H1 (cell line): ENCODE data around the gene CHD9. TPM values are rescaled to one million over a fixed set of nuclear protein-coding genes. Genes with fewer than 3 reads are reported as not detected.
A peak's percentile ranks its signal among the peaks of the same experiment; 100 is the strongest.

Source experiments
- CTCF ChIA-PET: fragments of 300-600 bp; sonication (Branson Sonifier 250); formaldehyde crosslinking; loops from one replicate; lab custom pipeline; 2021; ENCODE audit not compliant: partially characterized antibody; lab: Charles Lee
- POLR2A ChIA-PET: fragments of 300-600 bp; sonication (Branson Sonifier 250); formaldehyde crosslinking; loops from one replicate; lab custom pipeline; 2021; ENCODE audit warnings: inconsistent platforms; ENCODE audit not compliant: partially characterized antibody; lab: Charles Lee
- DNase-seq, 2 experiments: peaks; one replicate each; pipeline versions ENCODE4 v3.0.0 to v3.0.0-alpha.2; 2010 to 2022; ENCODE audit warnings: low spot score in 2 of 2, low read depth in 1 of 2, mixed read lengths in 1 of 2
- FAIRE-seq: peaks from 2 replicates; lab custom pipeline; 2011; peaks lifted over from hg19 to GRCh38; lab: Jason Lieb, UNC
- H2AFZ ChIP-seq: 2 replicates; pipeline ENCODE4 v1.8.1; 2012; ENCODE audit warnings: low read length, inconsistent platforms
- H2AK5ac ChIP-seq: 2 replicates; pipeline ENCODE4 v1.6.1; 2013; ENCODE audit warnings: low read depth, low read length
- H2BK120ac ChIP-seq: replicated peaks from 2 replicates; pipeline ENCODE3; 2013; ENCODE audit warnings: low read depth, low read length, inconsistent platforms
- H2BK12ac ChIP-seq: 2 replicates; pipeline ENCODE4 v1.6.1; 2013; ENCODE audit warnings: low read depth, low read length
- H2BK15ac ChIP-seq: 2 replicates; pipeline ENCODE4 v1.6.1; 2013; ENCODE audit warnings: low read length
- H2BK20ac ChIP-seq: 2 replicates; pipeline ENCODE4 v1.6.1; 2013; ENCODE audit warnings: low read length
- H2BK5ac ChIP-seq: 2 replicates; pipeline ENCODE4 v1.6.1; 2013; ENCODE audit warnings: low read depth, low read length
- H3K14ac ChIP-seq: 2 replicates; pipeline ENCODE4 v1.6.1; 2013; ENCODE audit warnings: inconsistent platforms; ENCODE audit not compliant: insufficient read length
- H3K18ac ChIP-seq: 2 replicates; pipeline ENCODE4 v1.6.1; 2013; ENCODE audit warnings: low read length; ENCODE audit errors: extremely low read depth
- H3K23ac ChIP-seq: 2 replicates; pipeline ENCODE4 v1.6.1; 2013; ENCODE audit warnings: inconsistent platforms; ENCODE audit not compliant: insufficient read length
- H3K23me2 ChIP-seq: 2 replicates; pipeline ENCODE4 v1.6.1; 2013; ENCODE audit warnings: low read depth, low read length
- H3K27ac ChIP-seq: 2 replicates; pipeline ENCODE4 v1.6.1; 2011; ENCODE audit warnings: low read depth, low read length, inconsistent platforms
- H3K27me3 ChIP-seq, 4 experiments: replicated peaks in 1 of 4; 1 replicate in 1 of 4; 2 replicates in 3 of 4; pipeline versions ENCODE4 v1.6.1 to v1.8.1; 2011 to 2013; ENCODE audit warnings: low read length in 3 of 4, mild to moderate bottlenecking in 3 of 4, inconsistent platforms in 2 of 4, mixed read lengths in 2 of 4, moderate library complexity in 1 of 4; ENCODE audit not compliant: control insufficient read depth in 3 of 4, insufficient read depth in 3 of 4; ENCODE audit errors: extremely low read depth in 1 of 4
- H3K36me3 ChIP-seq, 4 experiments: 2 replicates each; pipeline versions ENCODE4 v1.6.1 to v1.8.1; 2011 to 2013; ENCODE audit warnings: mild to moderate bottlenecking in 4 of 4, low read length in 3 of 4, moderate library complexity in 2 of 4, control low read depth in 1 of 4, inconsistent platforms in 1 of 4; ENCODE audit not compliant: insufficient read depth in 4 of 4, control insufficient read depth in 2 of 4
- H3K4ac ChIP-seq: replicated peaks from 2 replicates; pipeline ENCODE3; 2013; ENCODE audit warnings: low read length, low read depth, mixed read lengths, inconsistent platforms; ENCODE audit not compliant: insufficient read length
- H3K4me1 ChIP-seq, 4 experiments: replicated peaks in 1 of 4; 1 replicate in 1 of 4; 2 replicates in 3 of 4; pipeline versions ENCODE4 v1.6.1 to v1.8.1; 2011 to 2013; ENCODE audit warnings: low read length in 3 of 4, inconsistent platforms in 2 of 4, mixed read lengths in 1 of 4; ENCODE audit not compliant: insufficient read depth in 4 of 4, control insufficient read depth in 3 of 4
- H3K4me2 ChIP-seq, 2 experiments: 2 replicates each; pipeline versions ENCODE4 v1.6.1 to v1.8.1; 2011 to 2013; ENCODE audit warnings: low read depth in 2 of 2, low read length in 2 of 2, control low read depth in 1 of 2, inconsistent platforms in 1 of 2, mild to moderate bottlenecking in 1 of 2; ENCODE audit not compliant: insufficient read depth in 1 of 2
- H3K4me3 ChIP-seq, 4 experiments: fragments of 200-600, 300-600 bp in 1 of 4; sonication (generic), shearing (Covaris generic), sonication (Bioruptor Twin) in 1 of 4; 2 replicates each; pipeline versions ENCODE4 v1.5.1 to v1.8.1; 2011 to 2016; ENCODE audit warnings: low read length in 4 of 4, low read depth in 3 of 4, control low read depth in 2 of 4, inconsistent platforms in 2 of 4, mild to moderate bottlenecking in 2 of 4, mixed read lengths in 1 of 4, moderate library complexity in 1 of 4; ENCODE audit not compliant: insufficient read depth in 2 of 4; ENCODE audit errors: extremely low read depth in 1 of 4
- H3K56ac ChIP-seq: replicated peaks from 2 replicates; pipeline ENCODE3; 2013; ENCODE audit warnings: low read depth, mild to moderate bottlenecking, mixed read lengths, low read length, inconsistent platforms; ENCODE audit not compliant: insufficient read length
- H3K79me1 ChIP-seq: 2 replicates; pipeline ENCODE4 v1.6.1; 2013; ENCODE audit warnings: low read depth, low read length, control low read depth
- H3K79me2 ChIP-seq, 2 experiments: 2 replicates each; pipeline versions ENCODE4 v1.6.1 to v1.8.1; 2012 to 2013; ENCODE audit warnings: low read length in 2 of 2, mild to moderate bottlenecking in 2 of 2, inconsistent platforms in 1 of 2; ENCODE audit not compliant: insufficient read depth in 2 of 2, control insufficient read depth in 1 of 2
- H3K9ac ChIP-seq, 4 experiments: replicated peaks in 1 of 4; 1 replicate in 1 of 4; 2 replicates in 3 of 4; pipeline versions ENCODE4 v1.6.1 to v1.8.1; 2011 to 2013; ENCODE audit warnings: low read depth in 3 of 4, low read length in 3 of 4, control low read depth in 2 of 4, mild to moderate bottlenecking in 2 of 4, moderate library complexity in 2 of 4, inconsistent platforms in 1 of 4; ENCODE audit errors: extremely low read depth in 1 of 4
- H3K9me3 ChIP-seq, 2 experiments: 2 replicates each; pipeline versions ENCODE4 v1.6.1 to v1.8.1; 2012 to 2013; ENCODE audit warnings: mild to moderate bottlenecking in 2 of 2, moderate library complexity in 2 of 2, control low read depth in 1 of 2, inconsistent platforms in 1 of 2, low read depth in 1 of 2, low read length in 1 of 2, mixed read lengths in 1 of 2; ENCODE audit not compliant: insufficient read depth in 2 of 2
- H4K20me1 ChIP-seq, 2 experiments: replicated peaks in 1 of 2; 2 replicates each; pipeline versions ENCODE3 to v1.8.1; 2011 to 2013; ENCODE audit warnings: inconsistent platforms in 2 of 2, low read length in 2 of 2, mild to moderate bottlenecking in 1 of 2; ENCODE audit not compliant: insufficient read depth in 2 of 2, control insufficient read depth in 1 of 2
- H4K5ac ChIP-seq: 2 replicates; pipeline ENCODE4 v1.6.1; 2013; ENCODE audit warnings: low read length, low read depth, mixed read lengths, inconsistent platforms; ENCODE audit not compliant: insufficient read length
- H4K8ac ChIP-seq: 2 replicates; pipeline ENCODE4 v1.8.0; 2013; ENCODE audit warnings: mild to moderate bottlenecking, moderate library complexity, low read length, inconsistent platforms; ENCODE audit not compliant: insufficient read depth; ENCODE audit errors: extremely low read depth
- H4K91ac ChIP-seq: replicated peaks from 2 replicates; pipeline ENCODE3; 2013; ENCODE audit warnings: low read length, mixed read lengths, inconsistent platforms; ENCODE audit not compliant: insufficient read length
- CHD2 ChIP-seq: IDR thresholded peaks from 2 replicates; pipeline ENCODE4 v1.6.1; 2012; ENCODE audit warnings: low read length, improper control_type of control experiment
- WGBS, 2 experiments: shearing (Covaris generic) in 1 of 2; methylation state at CpG; one replicate each; pipeline versions ENCODE4 v1.1.6 to v1.1.7; 2013 to 2015; ENCODE audit warnings: low lambda C conversion rate in 2 of 2, mixed read lengths in 2 of 2, inconsistent platforms in 1 of 2, low coverage in 1 of 2, missing lambda C conversion rate in 1 of 2; ENCODE audit not compliant: insufficient replicate concordance in 2 of 2, insufficient coverage in 1 of 2, insufficient read length in 1 of 2; ENCODE audit errors: extremely low coverage in 1 of 2, missing lambda C conversion rate in 1 of 2; 5-methylcytosine and 5-hydroxymethylcytosine counted together
- polyA plus RNA-seq, 7 experiments: library from polyadenylated mRNA; depleted of rRNA in 3 of 7; stranded (reverse) in 5 of 7; unstranded in 2 of 7; fragments of >200 nt in 5 of 7; fragments of 200-250 nt in 2 of 7; gene quantifications; 1 replicate in 5 of 7; 2 replicates in 1 of 7; 4 replicates in 1 of 7; pipeline versions ENCODE4 v1.2.1 to v1.2.3, GENCODE V29; 2011 to 2013; ENCODE audit warnings: missing spikeins in 2 of 7, mixed read lengths in 2 of 7
- total RNA-seq: library from RNA; stranded (reverse); fragmentation: NEBNext Ultra II Directional; extraction: Animal tissue kit (Norgen Biotek cat#: 25700); gene quantifications from 2 replicates; pipeline ENCODE4 v1.2.1, GENCODE V29; 2021

Gene CHD9
- total and polyA plus RNA-seq, 2 of the 8 experiments (the other 6 are each of a cell fraction or from before 2014, with no cell fraction given), result 9.9 to 32.4 TPM

DNA sequence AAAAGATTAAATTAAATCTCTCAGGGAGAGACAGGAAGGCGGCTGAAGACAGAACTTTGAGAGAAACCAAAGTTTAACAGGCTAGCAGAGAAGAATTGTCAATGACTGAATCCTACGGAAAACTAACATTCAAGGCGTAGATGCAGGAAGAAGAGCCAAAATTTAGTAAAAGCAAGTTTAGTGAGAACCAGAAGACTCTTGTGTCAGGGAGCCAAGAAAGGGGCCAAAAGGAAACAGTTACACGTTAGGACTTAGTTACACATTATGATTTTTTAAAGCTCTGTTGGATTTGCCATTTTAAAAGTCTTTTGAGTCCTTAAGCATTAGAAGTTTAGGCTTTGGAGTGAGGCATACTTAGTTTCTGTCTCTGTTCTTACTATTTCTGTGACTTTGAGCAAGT is 164.6 kb downstream of the CHD9 start:
- Histone ChIP-seq H3K27ac (peak overlapping the region; percentile 30; the same call in 1 of the 2 replicates), H2BK12ac (no peak overlapping the region), H2BK120ac (no peak overlapping the region), H3K4me2 (no peak overlapping the region), H2AFZ (no peak overlapping the region), H3K27me3 (no peaks in the 10 kb centered on the region), H4K91ac (no peak overlapping the region), H2BK15ac (no peak overlapping the region), H3K4me3 (no peak overlapping the region), H4K5ac (no peak overlapping the region), H3K18ac (no peak overlapping the region), H3K4ac (no peak overlapping the region), H3K56ac (no peak overlapping the region), H4K20me1 (peaks cover 0 to 3% of the 10 kb centered on the region in 2 experiments)
- 86% methylated on average over 4 of the region's 4 CpGs; no CpG with 5 or more reads in 1 of the 2 experiments for WGBS, 2 experiments
- no peak for FAIRE-seq
- POLR2A ChIA-PET, result interaction anchor here (1.2 kb wide), 1 partner anchor 11 kb away, joined by 3 read pairs; no protein-coding TSS in a partner anchor
- no peak for DNase-seq
- no peak for TF ChIP-seq CHD2
- TF ChIP-seq, all 59 proteins: peak for 0
- Histone ChIP-seq H2BK20ac (no peak overlapping the region), H3K23me2 (no peaks in the 10 kb centered on the region), H3K9ac (no peak overlapping the region), H3K9me3 (no peaks in the 10 kb centered on the region), H2BK5ac (no peak overlapping the region), H3K14ac (no peak overlapping the region), H2AK5ac (no peak overlapping the region), H3K36me3 (peaks cover 0 to 19% (median 2%) of the 10 kb centered on the region in 4 experiments; a peak in 4 of 8 replicates), H3K4me1 (no peaks in the 10 kb centered on the region), H3K79me2 (peaks cover 0 to 83% of the 10 kb centered on the region in 2 experiments; a peak in 2 of 4 replicates), H4K8ac (no peak overlapping the region), H3K23ac (no peak overlapping the region), H3K79me1 (no peaks in the 10 kb centered on the region)
- CTCF ChIA-PET, result interaction anchor here (0.5 to 1.2 kb wide), 2 partner anchors 111 to 285 kb away, joined by 3 read pairs; no protein-coding TSS in a partner anchor
